NCI-H345 treated with DMSO at 0.1 percent for 48 hours (cell line): ENCODE results near the gene RRP15.
"Not testable (repeated sequence)": the region's sequence is repeated elsewhere in the genome, so short reads cannot be mapped to it uniquely, and the experiment has no call there.

ENCODE experiments used
- DNase-seq: peaks from one replicate; lab custom pipeline; 2025; ENCODE audit not compliant: unreplicated experiment; lab: John Stamatoyannopoulos, UW

RRP15 gene

DNA sequence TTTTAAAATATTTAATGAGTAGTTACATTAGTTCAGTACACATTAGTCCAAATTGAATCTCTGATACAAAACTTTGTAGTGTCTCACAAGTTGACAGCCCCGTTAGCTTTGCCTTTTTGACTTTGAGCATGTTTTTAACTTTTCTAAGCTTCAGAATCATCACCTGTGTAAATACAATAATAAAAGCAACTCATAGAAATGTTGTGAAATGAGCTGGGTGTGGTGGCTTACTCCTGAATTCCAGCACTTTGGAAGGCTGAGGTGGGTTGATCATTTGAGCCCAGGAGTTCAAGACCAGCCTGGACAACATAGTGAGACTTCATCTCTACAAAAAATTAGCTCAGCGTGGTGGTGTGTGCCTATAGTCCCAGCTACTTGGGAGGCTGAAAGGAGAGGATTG, 11.1 kb downstream of the RRP15 start:
- DNase-seq, result no peak

GRCh38 chr1:218297461-218297860, 12.4 kb downstream of the RRP15 start:
- DNase-seq, result no peak

DNA sequence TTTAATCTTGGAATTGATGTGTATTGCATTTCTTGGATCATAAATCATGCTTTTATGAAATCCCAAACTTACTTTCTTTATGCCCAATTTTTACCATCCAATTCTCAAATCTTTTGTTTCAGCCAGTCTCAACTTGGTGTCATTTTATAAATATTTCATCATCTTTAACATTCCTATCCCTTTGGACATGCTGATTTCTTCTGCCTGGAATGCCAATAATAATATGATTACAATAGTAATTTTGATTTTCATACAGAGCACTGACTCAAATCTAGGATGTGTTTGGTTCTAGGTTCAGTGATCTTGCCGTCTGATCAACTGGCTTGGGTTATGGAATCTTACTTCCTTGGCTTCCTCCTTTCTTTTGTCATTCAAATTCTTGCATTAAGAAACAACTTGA, 12.8 kb downstream of the RRP15 start:
- DNase-seq, result no peak

- DNase-seq, result no peak
Measured at GRCh38 chr1:218298398-218298797, 13.3 kb downstream of the RRP15 start.

DNA sequence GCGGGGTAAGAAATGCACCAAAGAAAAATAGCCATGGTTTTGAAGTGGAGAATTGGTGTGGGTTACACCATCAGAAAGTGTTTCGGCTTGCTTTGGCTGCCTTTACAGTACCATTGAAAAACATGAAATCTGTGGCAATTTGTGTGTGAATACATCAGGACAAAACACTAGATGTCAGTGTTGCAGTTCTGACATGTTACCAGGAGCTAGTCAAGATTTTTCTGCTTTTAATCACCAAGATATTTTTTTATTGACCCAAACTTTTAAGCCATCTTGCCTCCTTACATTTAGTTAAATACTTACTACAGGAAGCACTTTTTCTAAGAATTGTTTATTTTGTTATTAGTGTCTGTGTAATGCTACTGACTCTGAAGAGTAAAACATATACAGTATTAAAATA, 14.3 kb downstream of the RRP15 start:
- no peak for DNase-seq

- DNase-seq, result no peak
Measured at GRCh38 chr1:218301217-218301616, 16.1 kb downstream of the RRP15 start.

DNA sequence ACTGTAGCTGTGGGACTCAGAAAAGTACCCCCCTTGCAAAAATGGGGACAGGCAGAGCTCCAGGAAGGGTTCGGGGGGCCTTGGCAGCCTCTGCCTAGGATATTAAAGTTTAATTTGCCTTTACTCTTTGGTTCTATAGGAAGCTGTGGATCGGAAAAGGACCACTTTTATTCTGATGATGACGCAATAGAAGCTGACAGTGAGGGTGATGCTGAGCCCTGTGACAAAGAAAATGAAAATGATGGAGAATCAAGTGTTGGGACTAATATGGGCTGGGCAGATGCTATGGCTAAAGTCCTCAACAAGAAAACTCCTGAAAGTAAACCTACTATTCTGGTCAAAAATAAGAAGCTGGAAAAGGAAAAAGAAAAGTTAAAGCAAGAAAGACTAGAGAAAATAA, 17.1 kb downstream of the RRP15 start:
- no peak for DNase-seq

GRCh38 chr1:218303176-218303879, 18.2 kb downstream of the RRP15 start:
- DNase-seq, result no peak

- peak; percentile 96 for DNase-seq
Measured at GRCh38 chr1:218304281-218305039, 19.4 kb downstream of the RRP15 start.

DNA sequence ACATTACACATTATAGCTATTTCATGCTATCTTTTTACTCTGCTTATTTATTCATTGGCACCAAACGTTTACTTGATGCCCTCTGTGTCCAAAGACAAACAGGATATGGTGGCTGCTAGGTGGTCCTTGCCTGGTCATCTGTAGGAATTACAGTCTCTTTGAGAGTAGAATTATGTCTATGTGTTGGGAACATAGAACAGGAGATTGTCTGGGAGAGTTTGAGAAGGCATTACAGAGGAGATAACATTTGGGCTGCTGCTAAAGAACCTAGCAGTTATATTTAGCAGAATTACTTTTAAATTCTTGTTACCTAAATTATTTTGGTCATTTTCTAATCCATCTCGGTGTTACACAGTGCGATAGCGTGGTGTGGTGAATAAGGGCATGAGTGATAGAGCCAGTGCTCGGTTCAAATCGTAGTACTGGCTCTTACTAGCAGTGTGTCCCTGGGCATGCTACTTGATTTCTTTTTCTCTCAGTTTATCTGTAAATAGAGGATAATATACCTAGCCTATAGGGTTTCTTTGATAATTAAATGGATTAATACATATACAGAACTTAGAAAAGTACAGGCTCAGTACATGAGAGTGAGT, 20.5 kb downstream of the RRP15 start:
- DNase-seq, result no peak

- no peak for DNase-seq
Measured at GRCh38 chr1:218312509-218312908, 27.4 kb downstream of the RRP15 start.

DNA sequence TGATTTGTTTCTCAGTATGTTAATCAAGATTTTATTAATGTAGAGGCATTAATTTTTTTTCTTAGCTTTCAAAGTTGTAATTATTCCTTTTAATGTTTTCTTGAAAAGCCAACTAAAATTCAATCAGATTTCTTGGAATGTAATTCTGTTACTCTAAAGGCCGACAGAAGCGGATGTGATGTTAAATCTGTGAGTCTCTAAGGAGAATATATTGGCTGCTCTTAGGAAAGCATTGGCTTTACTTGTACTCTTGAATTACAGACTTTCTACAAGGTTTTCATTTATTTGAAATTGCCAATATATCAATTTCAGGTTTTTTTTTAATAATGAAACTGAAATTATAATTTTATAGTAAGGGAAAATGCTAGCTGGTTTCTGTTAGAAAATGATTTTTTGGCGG, 29.2 kb downstream of the RRP15 start:
- DNase-seq, result no peak

GRCh38 chr1:218315638-218316037, 30.5 kb downstream of the RRP15 start:
- DNase-seq, result no peak

DNA sequence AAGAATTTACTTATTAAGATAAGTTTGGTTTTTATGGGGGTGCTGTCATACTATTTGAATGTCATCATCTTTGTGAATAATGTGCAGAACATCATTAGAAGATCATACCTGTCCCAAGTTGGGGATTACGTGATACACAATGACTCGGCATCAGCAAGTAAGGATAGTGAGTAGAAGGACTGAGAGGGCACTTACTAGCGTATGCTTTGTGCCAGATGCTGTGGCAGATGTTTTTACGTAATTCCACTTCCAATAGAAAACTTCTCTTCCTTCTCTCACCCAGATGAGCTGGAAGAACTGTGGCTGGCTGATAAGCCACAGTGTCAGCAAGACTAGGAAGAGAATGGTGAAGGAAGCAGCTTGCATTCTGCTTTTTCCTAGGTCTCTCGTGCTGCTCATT, 32.0 kb downstream of the RRP15 start:
- no peak for DNase-seq

- DNase-seq, result not testable (repeated sequence)
Measured at GRCh38 chr1:218320182-218320581, 35.1 kb downstream of the RRP15 start.

DNA sequence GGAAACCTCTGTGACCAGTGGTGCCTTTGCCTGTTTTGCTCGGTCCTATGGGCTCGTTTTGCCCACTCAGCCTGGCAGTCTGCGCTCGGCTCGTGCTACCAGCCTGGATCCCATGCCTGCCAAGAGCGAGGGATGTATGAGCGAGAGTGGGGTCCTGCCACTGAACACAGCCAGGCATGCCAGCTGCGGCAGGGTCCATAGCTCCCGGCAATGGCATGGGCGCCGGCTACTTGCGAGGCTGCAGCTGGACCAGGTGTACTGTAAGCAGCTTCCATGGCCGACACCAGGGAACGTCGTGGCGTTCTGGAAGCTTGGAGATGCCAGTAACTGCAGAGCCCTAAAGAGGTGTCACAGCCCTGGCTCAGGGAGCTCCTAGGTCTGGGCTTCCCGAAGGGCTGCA, 37.7 kb downstream of the RRP15 start:
- no peak for DNase-seq

DNA sequence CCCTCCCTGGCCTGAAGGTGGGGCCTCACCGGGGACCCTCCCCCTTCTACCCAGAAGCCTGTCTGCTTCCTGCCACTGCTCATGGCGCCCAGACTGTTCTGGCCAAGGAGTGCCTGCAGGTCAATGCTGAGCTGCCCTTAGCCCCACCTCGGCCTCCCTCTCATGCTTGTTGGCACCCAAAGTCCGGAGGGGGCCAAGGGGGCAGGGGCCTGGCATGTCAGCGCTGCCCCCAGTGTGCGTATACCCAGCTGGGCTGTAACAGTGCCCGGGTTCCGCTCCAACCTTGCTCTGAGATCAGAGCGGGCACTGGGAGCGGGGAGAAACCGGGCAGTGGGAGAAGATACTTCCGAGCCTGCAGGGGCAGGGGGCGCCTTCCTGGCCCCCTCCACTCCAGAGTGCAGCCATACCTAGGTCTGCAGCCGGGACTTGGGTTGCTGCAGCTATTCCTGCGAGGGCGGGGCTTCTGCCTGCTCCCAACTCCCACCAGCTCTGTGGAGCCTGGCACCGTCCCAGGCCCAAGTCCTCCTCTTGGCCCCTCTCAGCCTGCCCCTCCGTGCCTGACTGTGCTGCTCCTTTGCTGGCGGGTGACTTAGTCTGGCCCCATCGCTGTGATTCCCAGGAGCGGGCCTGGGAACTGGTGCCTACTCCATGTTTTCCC, 38.6 kb downstream of the RRP15 start:
- no peak for DNase-seq

GRCh38 chr1:218324226-218324580, 39.1 kb downstream of the RRP15 start:
- DNase-seq, result no peak

DNA sequence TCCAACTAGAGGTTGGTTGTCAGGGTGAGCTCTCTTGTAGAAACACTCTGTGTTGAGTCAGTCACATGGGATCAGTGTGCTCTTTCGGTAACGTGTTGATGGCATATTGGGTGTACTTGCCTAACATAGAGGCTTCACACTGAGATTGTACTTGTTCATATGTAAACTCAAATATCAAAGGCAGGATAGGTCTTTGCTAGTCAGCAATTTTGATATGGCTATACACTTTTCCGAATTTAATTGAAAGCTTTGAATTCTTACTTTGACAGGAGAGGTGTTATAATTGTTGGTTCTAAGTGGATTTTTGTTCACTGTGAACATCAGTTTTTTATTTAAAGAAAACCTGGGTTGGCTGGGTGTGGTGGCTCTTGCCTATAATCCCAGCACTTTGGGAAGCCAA, 43.7 kb downstream of the RRP15 start:
- DNase-seq, result no peak

GRCh38 chr1:218330043-218330623, 45.0 kb downstream of the RRP15 start:
- peak; percentile 18 for DNase-seq

DNA sequence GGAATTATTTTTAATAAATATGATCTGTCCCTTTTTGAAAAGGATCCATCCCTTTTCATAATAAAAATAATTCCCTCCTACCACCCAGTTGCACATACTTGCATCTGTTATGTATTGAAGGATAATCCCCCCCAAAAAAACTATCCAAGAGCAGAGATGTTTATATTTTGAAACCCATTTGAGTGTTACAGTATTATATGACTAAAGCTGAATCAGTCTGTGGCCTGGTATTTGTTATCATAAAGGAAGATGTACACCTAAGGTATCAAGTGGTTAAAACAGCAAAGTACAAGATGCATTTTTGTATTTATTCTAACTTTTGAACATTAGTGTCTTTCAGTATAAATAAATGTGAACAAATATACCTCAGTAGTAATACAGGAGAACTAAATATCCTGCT, 47.3 kb downstream of the RRP15 start:
- no peak for DNase-seq

- DNase-seq, result peak; percentile 19
Measured at GRCh38 chr1:218336328-218336727, 51.2 kb downstream of the RRP15 start.
